Measurements from ENCODE around the gene INPP4A. TPM values are rescaled to one million over a fixed set of nuclear protein-coding genes. Genes with fewer than 3 reads are reported as not detected.

INPP4A gene
- total and polyA plus RNA-seq, 10 of the 15 experiments (the other 5 are each of a cell fraction or from before 2014, with no cell fraction given) = 4.7 to 62.3 (median 36.9) TPM

DNA sequence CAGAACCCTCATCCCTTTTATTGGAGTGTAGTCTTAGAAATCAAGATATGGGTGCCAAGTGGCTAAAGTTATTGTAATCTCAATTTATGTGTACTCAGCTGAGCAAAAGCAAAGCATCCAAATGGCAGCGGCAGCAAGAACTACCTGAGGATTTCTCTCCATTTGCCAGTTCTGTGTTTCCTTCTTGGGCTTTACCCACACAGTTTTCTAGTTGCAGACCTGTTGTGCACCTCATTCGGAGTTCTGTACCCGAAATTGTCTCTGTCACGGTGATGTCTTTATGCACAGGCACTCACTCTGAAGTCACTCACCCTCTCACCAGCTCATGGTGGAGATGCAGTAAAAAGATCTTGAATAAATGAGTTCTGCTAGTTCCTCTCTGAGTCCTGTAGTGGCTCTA, 43.6 kb downstream of the INPP4A start:
- in situ Hi-C loops (cut with MboI) (no loop called here), intact Hi-C loops (cut with micrococcal nuclease; ENCODE audit: unreplicated experiment) (loop anchor here (5.0 kb wide), 1 partner anchor 76 kb away; no protein-coding TSS in a partner anchor)
- peaks cover 12 to 15% of the 10 kb centered on the region in 2 experiments for H3K36me3 ChIP-seq (ENCODE audit: control insufficient read depth in 2 of 2, insufficient read depth in 2 of 2, low read length in 1 of 2)
- TSS peak; percentile 33 for BruUV-seq (replicated peaks)
- peak overlapping the region; percentile 58 for H3K9ac ChIP-seq (ENCODE audit: control insufficient read depth, insufficient read depth, low read length)
- TF ChIP-seq TBL1XR1 (IDR thresholded peaks at IDR 0.05; ENCODE audit: low read depth, low read length) = no peak
- 0 out of 2 replicates have a peak, but pooled peaks have one; percentile 4 for TF ChIP-seq RAD51 (IDR thresholded peaks at IDR 0.05)
- TF ChIP-seq ZNF24 (IDR thresholded peaks at IDR 0.05) = no peak
- peak in 1 of 3 experiments; percentile 0; a peak in 1 of 6 replicates for TF ChIP-seq CTCF (IDR thresholded peaks at IDR 0.05 in 2 of 3, conservative IDR thresholded peaks at IDR 0.05 in 1 of 3; ENCODE audit: control insufficient read depth in 2 of 3, extremely low read depth in 1 of 3, insufficient read depth in 1 of 3, low read depth in 3 of 3, low read length in 3 of 3)
- no peak for TF ChIP-seq SREBF1 (IDR thresholded peaks at IDR 0.05; ENCODE audit: low read length)
- FAIRE-seq (no peak), DNase-seq (ENCODE audit: low read depth, low spot score) (no peak), ATAC-seq (no peak)
- ChIA-PET POLR2A (interaction anchor here (0.8 to 16.1 kb wide), 8 partner anchors 8 to 29 kb away, joined by 3 to 545 read pairs (median 5); no protein-coding TSS in a partner anchor), CTCF (interaction anchor here (0.6 to 6.6 kb wide), 21 partner anchors 8 to 77 kb away, joined by 3 to 64 read pairs (median 7); partner anchors contain the start of gene INPP4A), SMC1A (ENCODE audit: uncharacterized antibody, unreplicated experiment) (interaction anchor here (0.9 to 24.6 kb wide), 8 partner anchors 11 to 844 kb away, joined by 3 to 816 read pairs (median 8); no protein-coding TSS in a partner anchor), RAD21 (ENCODE audit: unreplicated experiment) (interaction anchor here (0.6 to 9.1 kb wide), 14 partner anchors 9 to 208 kb away, joined by 3 to 200 read pairs (median 6); no protein-coding TSS in a partner anchor)
- no peaks in the 10 kb centered on the region for H3K27me3 ChIP-seq (replicated peaks in 1 of 2; ENCODE audit: control insufficient read depth in 2 of 2, insufficient read depth in 2 of 2, low read length in 1 of 2)
- H3K27ac ChIP-seq (ENCODE audit: control insufficient read depth, insufficient read depth) = peak overlapping the region; percentile 78
- H4K20me1 ChIP-seq (ENCODE audit: control insufficient read depth, insufficient read depth) = no peaks in the 10 kb centered on the region
- no peaks in the 10 kb centered on the region; the same call in 2 of the 3 replicates for H3K9me3 ChIP-seq (replicated peaks; ENCODE audit: control insufficient read depth, insufficient read depth, low read length)
- peaks cover 76% of the 10 kb centered on the region for H3K4me1 ChIP-seq (ENCODE audit: control insufficient read depth, insufficient read depth, low read length)
- peaks cover 91% of the 10 kb centered on the region for H3K79me2 ChIP-seq (ENCODE audit: control insufficient read depth, insufficient read depth, low read length)
- peak overlapping the region; percentile 69 for H3K4me2 ChIP-seq (ENCODE audit: control insufficient read depth, insufficient read depth)
- no peak overlapping the region for H2AFZ ChIP-seq (ENCODE audit: control insufficient read depth, low read depth, low read length)
- H3K4me3 ChIP-seq = peak overlapping the region; percentile 17; the same call in 1 of the 2 replicates
- WGBS (ENCODE audit: insufficient coverage, insufficient replicate concordance, low lambda C conversion rate, missing lambda C conversion rate) = 88% methylated on average over 4 of the region's 4 CpGs

Measured in GM12878 (cell line).